IMR-90 (cell line): ENCODE measurements around the gene P3H1. TPM values are rescaled to one million over a fixed set of nuclear protein-coding genes. Genes with fewer than 3 reads are reported as not detected.

Experiments
- ATAC-seq: fragments of 200-7000 bp; cut with Tn5 transposase; 2 replicates; pipeline ENCODE4 v1.9.1; 2020; ENCODE audit warnings: low read depth, mild to moderate bottlenecking, moderate library complexity
- BruUV-seq: library from RNA; stranded (reverse); fragments of 400-500 nt; replicated peaks from 2 replicates; lab custom pipeline; 2021; lab: Mats Ljungman, UMichigan
- CTCF ChIA-PET: fragments of 300-600 bp; formaldehyde crosslinking; extraction: SDS; loops from one replicate; lab custom pipeline; 2021; ENCODE audit warnings: antibody characterized with exemption; lab: Yijun Ruan, JAX
- POLR2A ChIA-PET: fragments of 300-600 bp; sonication (Branson Sonifier 250); formaldehyde crosslinking; loops from one replicate; lab custom pipeline; 2022; ENCODE audit warnings: antibody characterized with exemption; ENCODE audit not compliant: unreplicated experiment; lab: Charles Lee
- DNase-seq: peaks from one replicate; pipeline ENCODE4 v3.0.0; 2013
- H2AFZ ChIP-seq: replicated peaks from 2 replicates; pipeline ENCODE3; 2013; ENCODE audit warnings: low read length, mild to moderate bottlenecking; ENCODE audit not compliant: poor library complexity
- H2AK5ac ChIP-seq: 2 replicates; pipeline ENCODE4 v1.6.1; 2013; ENCODE audit warnings: low read depth, low read length, inconsistent platforms
- H2AK9ac ChIP-seq: replicated peaks from 2 replicates; pipeline ENCODE3; 2013; ENCODE audit warnings: mild to moderate bottlenecking, low read depth, low read length, moderate library complexity; ENCODE audit not compliant: poor library complexity
- H2BK120ac ChIP-seq: 2 replicates; pipeline ENCODE4 v1.6.1; 2013; ENCODE audit warnings: low read depth, low read length, inconsistent platforms
- H2BK15ac ChIP-seq: 3 replicates; pipeline ENCODE4 v1.6.1; 2013; ENCODE audit warnings: low read depth, low read length, inconsistent platforms
- H2BK20ac ChIP-seq: 2 replicates; pipeline ENCODE4 v1.6.1; 2013; ENCODE audit warnings: low read depth, mild to moderate bottlenecking, inconsistent platforms, low read length, moderate library complexity
- H2BK5ac ChIP-seq: 2 replicates; pipeline ENCODE4 v1.6.1; 2013; ENCODE audit warnings: mild to moderate bottlenecking, low read depth, low read length, inconsistent platforms; ENCODE audit not compliant: poor library complexity, severe bottlenecking
- H3K14ac ChIP-seq: replicated peaks from 2 replicates; pipeline ENCODE4 v1.6.1; 2013; ENCODE audit warnings: low read depth, low read length, inconsistent platforms
- H3K18ac ChIP-seq: 2 replicates; pipeline ENCODE4 v1.6.1; 2013; ENCODE audit warnings: low read depth, low read length, control low read depth
- H3K23ac ChIP-seq: 2 replicates; pipeline ENCODE4 v1.6.1; 2013; ENCODE audit warnings: low read depth, low read length, inconsistent platforms
- H3K27ac ChIP-seq: 2 replicates; pipeline ENCODE4 v1.5.1; 2013; ENCODE audit warnings: mild to moderate bottlenecking, control low read depth, low read length; ENCODE audit not compliant: insufficient read depth
- H3K27me3 ChIP-seq: 2 replicates; pipeline ENCODE4 v1.6.1; 2013; ENCODE audit warnings: low read length; ENCODE audit not compliant: control insufficient read depth, insufficient read depth
- H3K36me3 ChIP-seq: 2 replicates; pipeline ENCODE4 v1.6.1; 2013; ENCODE audit warnings: low read length, mixed read lengths; ENCODE audit not compliant: control insufficient read depth, insufficient read depth
- H3K4ac ChIP-seq: 2 replicates; pipeline ENCODE4 v1.6.1; 2013; ENCODE audit warnings: low read depth, low read length, inconsistent platforms
- H3K4me1 ChIP-seq: 2 replicates; pipeline ENCODE4 v1.6.1; 2013; ENCODE audit warnings: low read length, mixed read lengths; ENCODE audit not compliant: control insufficient read depth, insufficient read depth
- H3K4me2 ChIP-seq: 2 replicates; pipeline ENCODE4 v1.6.1; 2013; ENCODE audit warnings: low read depth, mild to moderate bottlenecking, control low read depth, low read length, moderate library complexity
- H3K4me3 ChIP-seq: 2 replicates; pipeline ENCODE4 v1.5.1; 2013; ENCODE audit warnings: low read depth, mild to moderate bottlenecking, control low read depth, low read length, moderate library complexity; ENCODE audit not compliant: insufficient read depth
- H3K56ac ChIP-seq: 2 replicates; pipeline ENCODE4 v1.6.1; 2013; ENCODE audit warnings: low read length, inconsistent platforms; ENCODE audit not compliant: insufficient read depth; ENCODE audit errors: extremely low read depth
- H3K79me1 ChIP-seq, 2 experiments: 2 replicates each; pipeline ENCODE4 v1.6.1; 2013; ENCODE audit warnings: low read length in 2 of 2, inconsistent platforms in 1 of 2, low read depth in 1 of 2
- H3K9ac ChIP-seq: 2 replicates; pipeline ENCODE4 v1.6.1; 2013; ENCODE audit warnings: low read depth, low read length, control low read depth
- H3K9me1 ChIP-seq: 2 replicates; pipeline ENCODE4 v1.6.1; 2013; ENCODE audit warnings: low read length, inconsistent platforms; ENCODE audit not compliant: insufficient read depth
- H3K9me3 ChIP-seq: 2 replicates; pipeline ENCODE4 v1.6.1; 2013; ENCODE audit warnings: low read length; ENCODE audit not compliant: control insufficient read depth, insufficient read depth
- H4K20me1 ChIP-seq: 2 replicates; pipeline ENCODE4 v1.6.1; 2013; ENCODE audit warnings: low read length, inconsistent platforms; ENCODE audit not compliant: insufficient read depth
- H4K5ac ChIP-seq: 2 replicates; pipeline ENCODE4 v1.6.1; 2013; ENCODE audit warnings: mild to moderate bottlenecking, low read depth, low read length, control low read depth
- H4K8ac ChIP-seq, 2 experiments: 2 replicates each; pipeline ENCODE4 v1.6.1; 2013; ENCODE audit warnings: low read depth in 2 of 2, low read length in 2 of 2, control low read depth in 1 of 2, inconsistent platforms in 1 of 2
- H4K91ac ChIP-seq: 2 replicates; pipeline ENCODE4 v1.6.1; 2013; ENCODE audit warnings: low read depth, low read length, inconsistent platforms; ENCODE audit not compliant: insufficient read depth
- BHLHE40 ChIP-seq: fragments of 150-350 bp; IDR thresholded peaks from 2 replicates; pipeline ENCODE4 v1.6.1; 2016; ENCODE audit warnings: mild to moderate bottlenecking, low read depth, low read length
- CHD1 ChIP-seq: IDR thresholded peaks from 2 replicates; pipeline ENCODE4 v1.6.1; 2012; ENCODE audit warnings: low read depth, low read length, improper control_type of control experiment
- CTCF ChIP-seq: conservative IDR thresholded peaks from 2 replicates; pipeline ENCODE4 v1.5.1; 2012; ENCODE audit warnings: mild to moderate bottlenecking, low read depth, low read length, improper control_type of control experiment
- ELK1 ChIP-seq: fragments of 150-350 bp; IDR thresholded peaks from 2 replicates; pipeline ENCODE4 v1.6.1; 2016; ENCODE audit warnings: low read depth, mild to moderate bottlenecking, low read length, moderate library complexity, borderline replicate concordance
- MAFK ChIP-seq: IDR thresholded peaks from 2 replicates; pipeline ENCODE4 v1.6.1; 2012; ENCODE audit warnings: low read depth, low read length, improper control_type of control experiment
- MAZ ChIP-seq: IDR thresholded peaks from 2 replicates; pipeline ENCODE4 v1.6.1; 2012; ENCODE audit warnings: low read depth, mild to moderate bottlenecking, low read length, improper control_type of control experiment, moderate library complexity, borderline replicate concordance
- POLR2A ChIP-seq: IDR thresholded peaks from 2 replicates; pipeline ENCODE4 v1.6.1; 2012; ENCODE audit warnings: mild to moderate bottlenecking, low read depth, low read length
- RAD21 ChIP-seq: IDR thresholded peaks from 2 replicates; pipeline ENCODE4 v1.6.1; 2012; ENCODE audit warnings: low read length, improper control_type of control experiment
- RFX5 ChIP-seq: IDR thresholded peaks from 2 replicates; pipeline ENCODE4 v1.8.0; 2012; ENCODE audit warnings: low read depth, mild to moderate bottlenecking, low read length, moderate library complexity
- SMC3 ChIP-seq: fragments of 150-350 bp; IDR thresholded peaks from 2 replicates; pipeline ENCODE4 v1.6.1; 2016; ENCODE audit warnings: low read depth, mild to moderate bottlenecking, antibody characterized with exemption, low read length, moderate library complexity
- USF2 ChIP-seq: fragments of 150-350 bp; IDR thresholded peaks from 2 replicates; pipeline ENCODE4 v1.6.1; 2017; ENCODE audit warnings: mild to moderate bottlenecking, antibody characterized with exemption, low read length, low read depth
- WGBS, 2 experiments: methylation state at CpG; one replicate each; pipeline versions ENCODE4 v1.1.5 to v1.1.7; 2013; ENCODE audit warnings: missing lambda C conversion rate in 2 of 2; ENCODE audit not compliant: insufficient read length in 1 of 2; ENCODE audit errors: extremely low coverage in 2 of 2; 5-methylcytosine and 5-hydroxymethylcytosine counted together
- dilution Hi-C: fragments of 300-500 bp; cut with HindIII; formaldehyde crosslinking; loops from one replicate; pipeline ENCODE4 v1.14.3; 2018; ENCODE audit warnings: low sequenced_read_pairs; ENCODE audit not compliant: unreplicated experiment
- in situ Hi-C: fragments of 300-500 bp; cut with MboI; formaldehyde crosslinking; loops from 3 replicates; pipeline ENCODE4 v1.14.3; 2019; ENCODE audit warnings: low sequenced_read_pairs, inconsistent platforms, mixed read lengths
- intact Hi-C: fragments of 100-400 bp; cut with micrococcal nuclease; formaldehyde crosslinking; loops from 2 replicates; pipeline ENCODE4 v1.10.0; 2022
- polyA plus RNA-seq, 3 experiments: library from polyadenylated mRNA; depleted of rRNA; stranded (reverse); fragments of >200 nt; gene quantifications; 2 replicates each; pipeline ENCODE4 v1.2.3, GENCODE V29; 2012; ENCODE audit warnings: low replicate concordance in 1 of 3
- total RNA-seq: library from RNA; depleted of rRNA; stranded (reverse); fragments of >200 nt; gene quantifications from 2 replicates; pipeline ENCODE4 v1.2.3, GENCODE V29; 2012

The P3H1 gene
- total and polyA plus RNA-seq, 2 of the 4 experiments (the other 2 are of a cell fraction), result 108 to 210 TPM

GRCh38 chr1:42747125-42747524 is 19.7 kb downstream of the P3H1 start:
- H3K36me3 ChIP-seq, result peaks cover 53% of the 10 kb centered on the region
- H3K4me3 ChIP-seq, result no peak overlapping the region
- no peak overlapping the region for H3K23ac ChIP-seq
- H2BK20ac ChIP-seq, result no peak overlapping the region
- TF ChIP-seq RFX5 (no peak), MAFK (no peak), USF2 (no peak), CHD1 (no peak), POLR2A (no peak), MAZ (no peak), SMC3 (peak; percentile 51), CTCF (peak; percentile 46), BHLHE40 (no peak), RAD21 (peak; percentile 39), ELK1 (no peak)
- BruUV-seq, result no TSS peak
- H4K20me1 ChIP-seq, result peaks cover 24% of the 10 kb centered on the region
- H3K4ac ChIP-seq, result no peak overlapping the region
- WGBS, 2 experiments, result 60% methylated on average over 5 of the region's 14 CpGs; no CpG with 5 or more reads in 1 of the 2 experiments
- in situ Hi-C loops (no loop called here), dilution Hi-C loops (no loop called here), intact Hi-C loops (loop anchor here (1.0 kb wide), 1 partner anchor 169 kb away; no protein-coding TSS in a partner anchor)
- no peak overlapping the region for H2AFZ ChIP-seq
- H3K79me1 ChIP-seq, result peaks cover 5 to 11% of the 10 kb centered on the region in 2 experiments
- H3K4me1 ChIP-seq, result no peaks in the 10 kb centered on the region
- ChIA-PET CTCF (interaction anchor here (0.9 to 1.1 kb wide), 2 partner anchors 17 to 46 kb away, joined by 3 read pairs; no protein-coding TSS in a partner anchor), POLR2A (no interaction called here)
- no peak overlapping the region for H4K5ac ChIP-seq
- H2BK5ac ChIP-seq, result no peak overlapping the region
- ATAC-seq, result peak; percentile 52; the same call in 1 of the 2 replicates
- H2BK120ac ChIP-seq, result no peak overlapping the region
- H3K14ac ChIP-seq, result no peak overlapping the region
- no peak overlapping the region for H2BK15ac ChIP-seq
- H3K4me2 ChIP-seq, result no peak overlapping the region
- no peak overlapping the region for H4K91ac ChIP-seq
- H3K9me1 ChIP-seq, result peaks cover 9% of the 10 kb centered on the region; the same call in 1 of the 2 replicates
- no peaks in the 10 kb centered on the region for H3K9me3 ChIP-seq
- H3K18ac ChIP-seq, result no peak overlapping the region
- no peak for DNase-seq
- no peak overlapping the region for H3K9ac ChIP-seq
- H2AK9ac ChIP-seq, result peak overlapping the region; percentile 76
- H3K56ac ChIP-seq, result no peak overlapping the region
- H4K8ac ChIP-seq, result no peak overlapping the region
- no peak overlapping the region for H3K27ac ChIP-seq
- H2AK5ac ChIP-seq, result no peak overlapping the region
- no peaks in the 10 kb centered on the region for H3K27me3 ChIP-seq
